ENCODE results near the gene ZNF846.
"Not testable (repeated sequence)": the region's sequence is repeated elsewhere in the genome, so short reads cannot be mapped to it uniquely, and the experiment has no call there.

The ZNF846 gene

GRCh38 chr19:9752701-9753443 lies 15.7 kb downstream of the ZNF846 start:
- Histone ChIP-seq H3K4me1 (no peaks in the 10 kb centered on the region), H3K27me3 (no peaks in the 10 kb centered on the region), H3K27ac (no peak overlapping the region), H3K9me3 (peaks cover 0 to 52% (median 14%) of the 10 kb centered on the region in 3 donors), H3K4me3 (no peak overlapping the region), H3K36me3 (peaks cover 57 to 70% (median 60%) of the 10 kb centered on the region in 3 donors)
- no peak for TF ChIP-seq CTCF (IDR thresholded peaks at IDR 0.05)
- no peak for DNase-seq
- intact Hi-C loops (cut with DNase I; ENCODE audit: low total_unique reads), result no loop called here

GRCh38 chr19:9751446-9751845 lies 17.1 kb downstream of the ZNF846 start:
- Histone ChIP-seq H3K9me3 (peaks cover 0 to 37% (median 7%) of the 10 kb centered on the region in 3 donors), H3K4me1 (no peaks in the 10 kb centered on the region), H3K36me3 (peaks cover 45 to 56% (median 46%) of the 10 kb centered on the region in 3 donors), H3K27ac (no peak overlapping the region), H3K27me3 (no peaks in the 10 kb centered on the region), H3K4me3 (no peak overlapping the region)
- intact Hi-C loops (cut with DNase I; ENCODE audit: low total_unique reads), result no loop called here
- no peak for TF ChIP-seq CTCF (IDR thresholded peaks at IDR 0.05)
- no peak for DNase-seq

GRCh38 chr19:9741476-9742171 lies 26.9 kb downstream of the ZNF846 start:
- intact Hi-C loops (cut with DNase I; ENCODE audit: low total_unique reads), result no loop called here
- no peaks in the 10 kb centered on the region for H3K27me3 ChIP-seq
- no peak overlapping the region for H3K27ac ChIP-seq
- no peak for DNase-seq
- H3K4me3 ChIP-seq, result no peak overlapping the region
- H3K36me3 ChIP-seq, result peaks cover 0 to 16% (median 6%) of the 10 kb centered on the region in 3 donors
- no peaks in the 10 kb centered on the region for H3K4me1 ChIP-seq
- TF ChIP-seq CTCF (IDR thresholded peaks at IDR 0.05), result no peak
- no peaks in the 10 kb centered on the region for H3K9me3 ChIP-seq

GRCh38 chr19:9735986-9736385 lies 32.6 kb downstream of the ZNF846 start:
- peaks cover 0 to 8% (median 5%) of the 10 kb centered on the region in 3 donors for H3K9me3 ChIP-seq
- no peak overlapping the region for H3K4me3 ChIP-seq
- H3K27me3 ChIP-seq, result no peaks in the 10 kb centered on the region
- no peak for DNase-seq
- no peak for TF ChIP-seq CTCF (IDR thresholded peaks at IDR 0.05)
- H3K36me3 ChIP-seq, result peaks cover 0 to 4% (median 0%) of the 10 kb centered on the region in 3 donors
- no peak overlapping the region for H3K27ac ChIP-seq
- intact Hi-C loops (cut with DNase I; ENCODE audit: low total_unique reads), result no loop called here
- H3K4me1 ChIP-seq, result no peaks in the 10 kb centered on the region

- H3K9me3 ChIP-seq; H3K27ac ChIP-seq; H3K4me1 ChIP-seq; H3K4me3 ChIP-seq; H3K27me3 ChIP-seq; DNase-seq; H3K36me3 ChIP-seq; intact Hi-C loops (cut with DNase I; ENCODE audit: low total_unique reads): not testable (repeated sequence)
Observed at GRCh38 chr19:9730056-9730455, 38.5 kb downstream of the ZNF846 start.

- Histone ChIP-seq H3K4me1 (no peaks in the 10 kb centered on the region), H3K27ac (no peak overlapping the region), H3K27me3 (no peaks in the 10 kb centered on the region), H3K4me3 (no peak overlapping the region), H3K36me3 (no peaks in the 10 kb centered on the region), H3K9me3 (peaks cover 0 to 8% (median 0%) of the 10 kb centered on the region in 3 donors)
- intact Hi-C loops (cut with DNase I; ENCODE audit: low total_unique reads), result no loop called here
- no peak for TF ChIP-seq CTCF (IDR thresholded peaks at IDR 0.05)
- DNase-seq, result no peak
Observed at GRCh38 chr19:9729162-9729561, 39.4 kb downstream of the ZNF846 start.
